SK-N-SH (cell line): ENCODE measurements around the gene POLR3E. TPM values are rescaled to one million over a fixed set of nuclear protein-coding genes. Genes with fewer than 3 reads are reported as not detected.

Experiments used
- CTCF ChIA-PET: fragments of 300-600, 350-600 bp; formaldehyde crosslinking; extraction: SDS; loops from one replicate; lab custom pipeline; 2021; lab: Yijun Ruan, JAX
- POLR2A ChIA-PET: fragments of 350-600 bp; sonication (Branson Sonifier 250); formaldehyde crosslinking; extraction: SDS; loops from one replicate; lab custom pipeline; 2020; ENCODE audit warnings: antibody characterized with exemption, inconsistent platforms; lab: Yijun Ruan, JAX
- DNase-seq: peaks from one replicate; pipeline ENCODE4 v3.0.0; 2012
- H2AFZ ChIP-seq: fragments of 200-600 bp; sonication (generic); 2 replicates; pipeline ENCODE4 v1.8.1; 2016; ENCODE audit warnings: antibody characterized with exemption, mild to moderate bottlenecking, low read depth
- H3F3A ChIP-seq: fragments of 200-600 bp; sonication (generic); replicated peaks from 2 replicates; pipeline ENCODE3; 2016; ENCODE audit warnings: antibody characterized with exemption, mild to moderate bottlenecking; ENCODE audit not compliant: insufficient read depth
- H3K27ac ChIP-seq, 2 experiments: fragments of 200-500 bp in 1 of 2; fragments of 200-600 bp in 1 of 2; sonication (Bioruptor generic) in 1 of 2; sonication (generic), shearing (Covaris generic) in 1 of 2; 2 replicates each; pipeline versions ENCODE4 v1.5.1 to v1.6.1; 2014 to 2016; ENCODE audit warnings: low read depth in 2 of 2, inconsistent platforms in 1 of 2, low read length in 1 of 2, mild to moderate bottlenecking in 1 of 2, mixed read lengths in 1 of 2
- H3K27me3 ChIP-seq: fragments of 200-600 bp; sonication (generic), shearing (Covaris generic); 2 replicates; pipeline ENCODE4 v1.6.1; 2016; ENCODE audit warnings: mixed run types; ENCODE audit not compliant: insufficient read depth
- H3K36me3 ChIP-seq, 2 experiments: fragments of 200-500 bp in 1 of 2; fragments of 200-600 bp in 1 of 2; sonication (Bioruptor generic) in 1 of 2; sonication (generic) in 1 of 2; replicated peaks in 1 of 2; 2 replicates each; pipeline versions ENCODE3 to v1.5.1; 2014 to 2016; ENCODE audit warnings: low read length in 1 of 2, mild to moderate bottlenecking in 1 of 2; ENCODE audit not compliant: insufficient read depth in 2 of 2, control insufficient read depth in 1 of 2
- H3K4me1 ChIP-seq, 2 experiments: fragments of 200-500 bp in 1 of 2; fragments of 200-600 bp in 1 of 2; sonication (Bioruptor generic) in 1 of 2; sonication (generic), shearing (Covaris generic) in 1 of 2; 2 replicates each; pipeline versions ENCODE4 v1.5.1 to v1.6.1; 2014 to 2016; ENCODE audit warnings: low read depth in 1 of 2, low read length in 1 of 2, mixed run types in 1 of 2; ENCODE audit not compliant: insufficient read depth in 2 of 2, control insufficient read depth in 1 of 2
- H3K4me2 ChIP-seq: fragments of 200-600 bp; sonication (generic), shearing (Covaris generic); 2 replicates; pipeline ENCODE4 v1.6.1; 2017; ENCODE audit warnings: mixed run types
- H3K4me3 ChIP-seq, 2 experiments: fragments of 200-500 bp in 1 of 2; fragments of 200-600 bp in 1 of 2; sonication (Bioruptor generic) in 1 of 2; sonication (generic), shearing (Covaris generic) in 1 of 2; 2 replicates each; pipeline versions ENCODE4 v1.5.1 to v1.8.1; 2014 to 2016; ENCODE audit warnings: low read depth in 2 of 2, inconsistent platforms in 1 of 2, low read length in 1 of 2, mild to moderate bottlenecking in 1 of 2, mixed read lengths in 1 of 2, moderate library complexity in 1 of 2
- H3K79me2 ChIP-seq: fragments of 200-600 bp; sonication (generic); 2 replicates; pipeline ENCODE4 v1.8.1; 2017; ENCODE audit warnings: mild to moderate bottlenecking; ENCODE audit not compliant: insufficient read depth
- H3K9ac ChIP-seq: fragments of 200-600 bp; sonication (generic); 2 replicates; pipeline ENCODE4 v1.6.1; 2017; ENCODE audit warnings: mixed run types
- H3K9me2 ChIP-seq: fragments of 200-600 bp; sonication (generic); 2 replicates; pipeline ENCODE4 v1.6.1; 2017; ENCODE audit warnings: mixed run types
- H3K9me3 ChIP-seq: fragments of 200-600 bp; sonication (generic); 2 replicates; pipeline ENCODE4 v1.6.1; 2017; ENCODE audit warnings: mixed run types, mild to moderate bottlenecking, moderate library complexity
- H4K20me1 ChIP-seq: fragments of 200-600 bp; sonication (generic); 2 replicates; pipeline ENCODE4 v1.6.1; 2017; ENCODE audit warnings: mild to moderate bottlenecking, mixed run types; ENCODE audit not compliant: insufficient read depth
- CHD2 ChIP-seq: fragments of 150-350 bp; IDR thresholded peaks from 2 replicates; pipeline ENCODE4 v1.6.1; 2018; ENCODE audit warnings: low read length; ENCODE audit not compliant: partially characterized antibody
- CTCF ChIP-seq: fragments of 200-600 bp; sonication (generic); IDR thresholded peaks from 2 replicates; pipeline ENCODE4 v1.6.1; 2017; ENCODE audit warnings: antibody characterized with exemption, mild to moderate bottlenecking, moderate library complexity
- FOXM1 ChIP-seq: IDR thresholded peaks from 2 replicates; pipeline ENCODE4 v1.4.0; 2012; ENCODE audit warnings: low read depth, mild to moderate bottlenecking
- IRF3 ChIP-seq: fragments of 150-350 bp; IDR thresholded peaks from 2 replicates; pipeline ENCODE4 v1.6.1; 2016; ENCODE audit warnings: mild to moderate bottlenecking, low read depth, low read length
- MAX ChIP-seq: IDR thresholded peaks from 2 replicates; pipeline ENCODE4 v1.4.0; 2012; ENCODE audit warnings: low read depth
- NFIC ChIP-seq: IDR thresholded peaks from 2 replicates; pipeline ENCODE4 v1.4.0; 2012; ENCODE audit warnings: borderline replicate concordance
- NRF1 ChIP-seq: IDR thresholded peaks from 2 replicates; pipeline ENCODE4 v1.6.1; 2012; ENCODE audit warnings: low read depth, mild to moderate bottlenecking, low read length
- RCOR1 ChIP-seq: fragments of 150-350 bp; IDR thresholded peaks from 2 replicates; pipeline ENCODE4 v1.6.1; 2017; ENCODE audit warnings: antibody characterized with exemption, low read length
- REST ChIP-seq: IDR thresholded peaks from 2 replicates; pipeline ENCODE4 v1.6.1; 2012; ENCODE audit warnings: mild to moderate bottlenecking, low read depth, low read length, moderate library complexity
- USF2 ChIP-seq: fragments of 150-350 bp; IDR thresholded peaks from 2 replicates; pipeline ENCODE4 v1.6.1; 2017; ENCODE audit warnings: antibody characterized with exemption, low read length, low read depth, borderline replicate concordance
- WGBS: methylation state at CpG from one replicate; pipeline ENCODE4 v1.1.6; 2017; ENCODE audit warnings: low lambda C conversion rate; 5-methylcytosine and 5-hydroxymethylcytosine counted together
- polyA plus RNA-seq, 3 experiments: library from polyadenylated mRNA; depleted of rRNA; stranded (reverse); fragments of >200 nt; gene quantifications; 2 replicates each; pipeline ENCODE4 v1.2.3, GENCODE V29; 2012

The POLR3E gene
- polyA plus RNA-seq, 1 of the 3 experiments (the other 2 are of a cell fraction), result 59.6 TPM

- TF ChIP-seq CTCF, result no peak
- no peak for TF ChIP-seq REST
- TF ChIP-seq MAX, result no peak
- TF ChIP-seq USF2, result no peak
- TF ChIP-seq CHD2, result no peak
- TF ChIP-seq NFIC, result no peak
- TF ChIP-seq, all 33 proteins: peak for 0
- H3K9me3 ChIP-seq, result no peaks in the 10 kb centered on the region
- ChIA-PET POLR2A (no interaction called here), CTCF (interaction anchor here (1.4 kb wide), 1 partner anchor 15 kb away, joined by 5 read pairs; no protein-coding TSS in a partner anchor)
- H3K9me2 ChIP-seq, result no peaks in the 10 kb centered on the region
- H4K20me1 ChIP-seq, result no peaks in the 10 kb centered on the region
- WGBS, result 92% methylated on average over 28 of the region's 37 CpGs
- no peaks in the 10 kb centered on the region for H3F3A ChIP-seq
- no peaks in the 10 kb centered on the region for H3K79me2 ChIP-seq
- H3K27ac ChIP-seq, result no peak overlapping the region
- no peaks in the 10 kb centered on the region for H3K27me3 ChIP-seq
- H2AFZ ChIP-seq, result no peak overlapping the region
- no peak overlapping the region for H3K4me2 ChIP-seq
- peaks cover 18 to 44% of the 10 kb centered on the region in 2 experiments for H3K36me3 ChIP-seq
- no peaks in the 10 kb centered on the region for H3K4me1 ChIP-seq
- H3K4me3 ChIP-seq, result no peak overlapping the region
- DNase-seq, result no peak
- no peak overlapping the region for H3K9ac ChIP-seq
Observed at GRCh38 chr16:22314661-22315626, 17.7 kb downstream of the POLR3E start.

GRCh38 chr16:22315979-22316378, 18.8 kb downstream of the POLR3E start:
- Histone ChIP-seq H2AFZ (no peak overlapping the region), H3K36me3 (peaks cover 17 to 46% of the 10 kb centered on the region in 2 experiments), H3K9me3 (no peaks in the 10 kb centered on the region), H3K9me2 (no peaks in the 10 kb centered on the region), H3K4me3 (no peak overlapping the region)
- CTCF ChIA-PET, result no interaction called here
- 80% methylated on average over 1 of the region's 1 CpG for WGBS
- no peak for TF ChIP-seq RCOR1
- TF ChIP-seq NRF1, result no peak
- TF ChIP-seq FOXM1, result no peak
- no peak for TF ChIP-seq IRF3
- TF ChIP-seq, all 33 proteins: peak for 0
- no peak overlapping the region for H3K4me2 ChIP-seq
- no peaks in the 10 kb centered on the region for H3K4me1 ChIP-seq
- H3K9ac ChIP-seq, result no peak overlapping the region
- POLR2A ChIA-PET, result no interaction called here
- H3F3A ChIP-seq, result no peaks in the 10 kb centered on the region
- H4K20me1 ChIP-seq, result no peaks in the 10 kb centered on the region
- no peak overlapping the region for H3K27ac ChIP-seq
- H3K79me2 ChIP-seq, result no peaks in the 10 kb centered on the region
- DNase-seq, result no peak
- no peaks in the 10 kb centered on the region for H3K27me3 ChIP-seq
